Liver (tissue), 9 donors: ENCODE data around the gene TMEM108. TPM values are rescaled to one million over a fixed set of nuclear protein-coding genes. Genes with fewer than 3 reads are reported as not detected.

Experiments used
- DNase-seq: peaks from one replicate; pipeline ENCODE4 v3.0.0-alpha.2; 2017; ENCODE audit warnings: low spot score
- H3K27ac ChIP-seq, 2 donors: one replicate each; pipeline ENCODE4 v1.7.0; 2013; ENCODE audit warnings: inconsistent platforms in 2 of 2, low read length in 2 of 2, control low read depth in 1 of 2, low read depth in 1 of 2, mild to moderate bottlenecking in 1 of 2
- H3K27me3 ChIP-seq, 4 donors: one replicate each; pipeline versions ENCODE4 v1.6.1 to v1.7.0; 2013; ENCODE audit warnings: low read length in 3 of 4, inconsistent platforms in 1 of 4, mild to moderate bottlenecking in 1 of 4, moderate library complexity in 1 of 4; ENCODE audit not compliant: control insufficient read depth in 4 of 4, insufficient read depth in 4 of 4
- H3K36me3 ChIP-seq, 4 donors: one replicate each; pipeline versions ENCODE4 v1.6.1 to v1.7.0; 2013; ENCODE audit warnings: low read length in 3 of 4, mild to moderate bottlenecking in 3 of 4, low read depth in 1 of 4, moderate library complexity in 1 of 4; ENCODE audit not compliant: control insufficient read depth in 4 of 4, insufficient read depth in 3 of 4
- H3K4me1 ChIP-seq, 4 donors: one replicate each; pipeline versions ENCODE4 v1.6.1 to v1.7.0; 2013; ENCODE audit warnings: low read length in 3 of 4, mild to moderate bottlenecking in 3 of 4, moderate library complexity in 1 of 4; ENCODE audit not compliant: control insufficient read depth in 4 of 4, insufficient read depth in 4 of 4
- H3K4me3 ChIP-seq, 3 donors: one replicate each; pipeline versions ENCODE4 v1.6.1 to v1.7.0; 2013; ENCODE audit warnings: low read length in 3 of 3, control low read depth in 1 of 3, low read depth in 1 of 3, mild to moderate bottlenecking in 1 of 3
- H3K9ac ChIP-seq, 2 donors: one replicate each; pipeline ENCODE4 v1.7.0; 2013; ENCODE audit warnings: low read length in 2 of 2, mild to moderate bottlenecking in 2 of 2, moderate library complexity in 2 of 2, control low read depth in 1 of 2, low read depth in 1 of 2
- H3K9me3 ChIP-seq, 4 donors: one replicate each; pipeline versions ENCODE4 v1.6.1 to v1.7.0; 2013; ENCODE audit warnings: low read length in 3 of 4; ENCODE audit not compliant: control insufficient read depth in 4 of 4
- EGR1 ChIP-seq, 2 donors: IDR thresholded peaks; 2 replicates each; pipeline ENCODE4 v1.6.1; 2016 to 2018; ENCODE audit warnings: antibody characterized with exemption in 2 of 2, low read depth in 2 of 2
- FOXA1 ChIP-seq: IDR thresholded peaks from 2 replicates; pipeline ENCODE4 v1.6.1; 2016; ENCODE audit warnings: antibody characterized with exemption
- FOXA2 ChIP-seq: IDR thresholded peaks from 2 replicates; pipeline ENCODE4 v1.6.1; 2016; ENCODE audit warnings: antibody characterized with exemption
- GABPA ChIP-seq, 2 donors: IDR thresholded peaks in 1 of 2; conservative IDR thresholded peaks in 1 of 2; 2 replicates each; pipeline ENCODE4 v1.6.1; 2016; ENCODE audit warnings: antibody characterized with exemption in 2 of 2, mild to moderate bottlenecking in 1 of 2, moderate library complexity in 1 of 2
- HNF4A ChIP-seq, 2 donors: conservative IDR thresholded peaks; 2 replicates each; pipeline ENCODE4 v1.6.1; 2016; ENCODE audit warnings: antibody characterized with exemption in 2 of 2, mild to moderate bottlenecking in 2 of 2
- HNF4G ChIP-seq: IDR thresholded peaks from 2 replicates; pipeline ENCODE4 v1.6.1; 2016; ENCODE audit warnings: antibody characterized with exemption
- JUND ChIP-seq, 2 donors: IDR thresholded peaks; 2 replicates each; pipeline ENCODE4 v1.6.1; 2016; ENCODE audit warnings: antibody characterized with exemption in 2 of 2
- NR2F2 ChIP-seq: IDR thresholded peaks from 2 replicates; pipeline ENCODE4 v1.6.1; 2016; ENCODE audit warnings: antibody characterized with exemption
- RAD21 ChIP-seq, 2 donors: IDR thresholded peaks; 2 replicates each; pipeline ENCODE4 v1.6.1; 2016; ENCODE audit warnings: antibody characterized with exemption in 2 of 2, mild to moderate bottlenecking in 2 of 2
- RXRA ChIP-seq, 2 donors: IDR thresholded peaks; 2 replicates each; pipeline ENCODE4 v1.6.1; 2017 to 2018; ENCODE audit warnings: antibody characterized with exemption in 2 of 2, mild to moderate bottlenecking in 1 of 2
- SP1 ChIP-seq: IDR thresholded peaks from 2 replicates; pipeline ENCODE4 v1.6.1; 2018; ENCODE audit warnings: antibody characterized with exemption, mild to moderate bottlenecking
- TAF1 ChIP-seq: conservative IDR thresholded peaks from 2 replicates; pipeline ENCODE4 v1.6.1; 2016; ENCODE audit warnings: antibody characterized with exemption, mild to moderate bottlenecking
- YY1 ChIP-seq: IDR thresholded peaks from 2 replicates; pipeline ENCODE4 v1.6.1; 2016; ENCODE audit warnings: antibody characterized with exemption, mild to moderate bottlenecking
- WGBS: extraction: QIAGEN DNeasy Blood & Tissue Kit; methylation state at CpG from one replicate; pipeline ENCODE4 v1.1.7; 2013; 5-methylcytosine and 5-hydroxymethylcytosine counted together
- polyA plus RNA-seq, 2 donors: library from polyadenylated mRNA; stranded (reverse) in 1 of 2; unstranded in 1 of 2; fragments of 200-250 nt in 1 of 2; fragments of >200 nt in 1 of 2; fragmentation: Nextera tagmentation in 1 of 2; extraction: Ambion mirVana in 1 of 2; gene quantifications; one replicate each; pipeline versions ENCODE4 v1.2.1 to v1.2.3, GENCODE V29; 2013 to 2015
- total RNA-seq, 2 donors: library from RNA; depleted of rRNA; stranded (reverse); fragments of >200 nt; gene quantifications; one replicate each; pipeline ENCODE4 v1.2.3, GENCODE V29; 2014
- TF ChIP-seq, protein P1 (sequence below): IDR thresholded peaks from 2 replicates; pipeline ENCODE4 v1.6.1; 2016; ENCODE audit warnings: antibody characterized with exemption, mild to moderate bottlenecking
- TF ChIP-seq, protein P2 (sequence below): IDR thresholded peaks from 2 replicates; pipeline ENCODE4 v1.6.1; 2016; ENCODE audit warnings: antibody characterized with exemption
- TF ChIP-seq, protein P3 (sequence below): IDR thresholded peaks from 2 replicates; pipeline ENCODE4 v1.6.1; 2016; ENCODE audit warnings: antibody characterized with exemption
- TF ChIP-seq, protein P4 (sequence below): IDR thresholded peaks from 2 replicates; pipeline ENCODE4 v1.6.1; 2016; ENCODE audit warnings: antibody characterized with exemption
- TF ChIP-seq, protein P5 (sequence below): fragments of 150-350 bp; IDR thresholded peaks from 2 replicates; pipeline ENCODE4 v1.5.1; 2017; ENCODE audit warnings: improper control_type of control experiment, low read depth, low read length; ENCODE audit not compliant: missing input control
- donor health status: healthy.
- donor health status: healthy.
- donor health status: healthy.
- donor health status: healthy.
- donor health status: healthy.

The TMEM108 gene
- total and polyA plus RNA-seq, 4 donors = 0.05 to 0.10 TPM; not detected in 2

DNA sequence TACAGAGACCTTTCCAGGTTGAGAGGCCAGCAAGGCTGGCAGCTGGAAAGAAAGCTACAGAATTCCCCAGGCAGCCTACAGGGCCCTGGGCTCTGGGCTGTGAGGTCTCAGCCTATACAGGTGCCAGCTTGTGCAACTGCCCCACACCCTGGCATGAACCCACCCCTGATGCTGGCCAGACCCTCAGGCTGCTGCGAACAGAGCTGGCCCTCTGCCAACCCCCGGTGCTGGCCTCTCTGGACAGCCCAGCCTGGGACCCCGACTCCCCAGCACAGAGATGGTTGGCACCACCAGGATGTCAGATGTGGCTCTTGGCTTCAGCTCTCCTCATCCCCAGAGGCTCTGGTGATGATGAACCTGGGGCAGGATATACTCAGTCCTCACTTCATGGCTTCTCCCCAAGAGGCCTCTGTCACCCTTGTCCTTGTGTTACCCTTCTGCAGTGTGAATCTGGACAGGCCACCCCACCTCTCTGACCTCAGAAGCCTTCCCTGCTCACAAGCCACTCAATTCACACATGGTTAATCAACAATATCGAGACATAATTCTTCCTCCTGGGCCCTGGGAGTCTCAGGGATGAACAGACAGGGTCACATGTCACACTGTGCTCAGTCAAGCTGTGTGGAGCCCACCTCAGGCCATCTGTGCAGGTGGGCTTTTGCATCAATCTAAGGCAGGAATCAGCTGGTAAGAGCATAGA lies 350.7 kb downstream of the TMEM108 start:
- Histone ChIP-seq H3K9ac (no peak overlapping the region), H3K9me3 (no peaks in the 10 kb centered on the region), H3K27me3 (no peaks in the 10 kb centered on the region), H3K4me1 (no peaks in the 10 kb centered on the region), H3K4me3 (no peak overlapping the region), H3K36me3 (no peaks in the 10 kb centered on the region), H3K27ac (no peak overlapping the region)
- no peak for DNase-seq
- 77% methylated on average over 4 of the region's 4 CpGs for WGBS
- TF ChIP-seq YY1 (no peak), EGR1 (IDR thresholded peaks at IDR 0.05; ENCODE audit: low read depth in 2 of 2) (no peak), SP1 (no peak), RXRA (IDR thresholded peaks at IDR 0.05) (no peak), GABPA (IDR thresholded peaks at IDR 0.05 in 1 of 2, conservative IDR thresholded peaks at IDR 0.05 in 1 of 2) (no peak), RAD21 (IDR thresholded peaks at IDR 0.05) (no peak), JUND (IDR thresholded peaks at IDR 0.05) (no peak), HNF4A (conservative IDR thresholded peaks at IDR 0.05) (no peak), NR2F2 (no peak), HNF4G (no peak), FOXA1 (no peak), FOXA2 (no peak), TAF1 (no peak)
- TF ChIP-seq, protein P1, sequence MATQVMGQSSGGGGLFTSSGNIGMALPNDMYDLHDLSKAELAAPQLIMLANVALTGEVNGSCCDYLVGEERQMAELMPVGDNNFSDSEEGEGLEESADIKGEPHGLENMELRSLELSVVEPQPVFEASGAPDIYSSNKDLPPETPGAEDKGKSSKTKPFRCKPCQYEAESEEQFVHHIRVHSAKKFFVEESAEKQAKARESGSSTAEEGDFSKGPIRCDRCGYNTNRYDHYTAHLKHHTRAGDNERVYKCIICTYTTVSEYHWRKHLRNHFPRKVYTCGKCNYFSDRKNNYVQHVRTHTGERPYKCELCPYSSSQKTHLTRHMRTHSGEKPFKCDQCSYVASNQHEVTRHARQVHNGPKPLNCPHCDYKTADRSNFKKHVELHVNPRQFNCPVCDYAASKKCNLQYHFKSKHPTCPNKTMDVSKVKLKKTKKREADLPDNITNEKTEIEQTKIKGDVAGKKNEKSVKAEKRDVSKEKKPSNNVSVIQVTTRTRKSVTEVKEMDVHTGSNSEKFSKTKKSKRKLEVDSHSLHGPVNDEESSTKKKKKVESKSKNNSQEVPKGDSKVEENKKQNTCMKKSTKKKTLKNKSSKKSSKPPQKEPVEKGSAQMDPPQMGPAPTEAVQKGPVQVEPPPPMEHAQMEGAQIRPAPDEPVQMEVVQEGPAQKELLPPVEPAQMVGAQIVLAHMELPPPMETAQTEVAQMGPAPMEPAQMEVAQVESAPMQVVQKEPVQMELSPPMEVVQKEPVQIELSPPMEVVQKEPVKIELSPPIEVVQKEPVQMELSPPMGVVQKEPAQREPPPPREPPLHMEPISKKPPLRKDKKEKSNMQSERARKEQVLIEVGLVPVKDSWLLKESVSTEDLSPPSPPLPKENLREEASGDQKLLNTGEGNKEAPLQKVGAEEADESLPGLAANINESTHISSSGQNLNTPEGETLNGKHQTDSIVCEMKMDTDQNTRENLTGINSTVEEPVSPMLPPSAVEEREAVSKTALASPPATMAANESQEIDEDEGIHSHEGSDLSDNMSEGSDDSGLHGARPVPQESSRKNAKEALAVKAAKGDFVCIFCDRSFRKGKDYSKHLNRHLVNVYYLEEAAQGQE = no peak
- TF ChIP-seq, protein P2, sequence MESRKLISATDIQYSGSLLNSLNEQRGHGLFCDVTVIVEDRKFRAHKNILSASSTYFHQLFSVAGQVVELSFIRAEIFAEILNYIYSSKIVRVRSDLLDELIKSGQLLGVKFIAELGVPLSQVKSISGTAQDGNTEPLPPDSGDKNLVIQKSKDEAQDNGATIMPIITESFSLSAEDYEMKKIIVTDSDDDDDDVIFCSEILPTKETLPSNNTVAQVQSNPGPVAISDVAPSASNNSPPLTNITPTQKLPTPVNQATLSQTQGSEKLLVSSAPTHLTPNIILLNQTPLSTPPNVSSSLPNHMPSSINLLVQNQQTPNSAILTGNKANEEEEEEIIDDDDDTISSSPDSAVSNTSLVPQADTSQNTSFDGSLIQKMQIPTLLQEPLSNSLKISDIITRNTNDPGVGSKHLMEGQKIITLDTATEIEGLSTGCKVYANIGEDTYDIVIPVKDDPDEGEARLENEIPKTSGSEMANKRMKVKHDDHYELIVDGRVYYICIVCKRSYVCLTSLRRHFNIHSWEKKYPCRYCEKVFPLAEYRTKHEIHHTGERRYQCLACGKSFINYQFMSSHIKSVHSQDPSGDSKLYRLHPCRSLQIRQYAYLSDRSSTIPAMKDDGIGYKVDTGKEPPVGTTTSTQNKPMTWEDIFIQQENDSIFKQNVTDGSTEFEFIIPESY = no peak
- TF ChIP-seq, protein P3, sequence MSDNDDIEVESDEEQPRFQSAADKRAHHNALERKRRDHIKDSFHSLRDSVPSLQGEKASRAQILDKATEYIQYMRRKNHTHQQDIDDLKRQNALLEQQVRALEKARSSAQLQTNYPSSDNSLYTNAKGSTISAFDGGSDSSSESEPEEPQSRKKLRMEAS = no peak
- TF ChIP-seq, protein P4, sequence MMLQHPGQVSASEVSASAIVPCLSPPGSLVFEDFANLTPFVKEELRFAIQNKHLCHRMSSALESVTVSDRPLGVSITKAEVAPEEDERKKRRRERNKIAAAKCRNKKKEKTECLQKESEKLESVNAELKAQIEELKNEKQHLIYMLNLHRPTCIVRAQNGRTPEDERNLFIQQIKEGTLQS = no peak
- TF ChIP-seq, protein P5, sequence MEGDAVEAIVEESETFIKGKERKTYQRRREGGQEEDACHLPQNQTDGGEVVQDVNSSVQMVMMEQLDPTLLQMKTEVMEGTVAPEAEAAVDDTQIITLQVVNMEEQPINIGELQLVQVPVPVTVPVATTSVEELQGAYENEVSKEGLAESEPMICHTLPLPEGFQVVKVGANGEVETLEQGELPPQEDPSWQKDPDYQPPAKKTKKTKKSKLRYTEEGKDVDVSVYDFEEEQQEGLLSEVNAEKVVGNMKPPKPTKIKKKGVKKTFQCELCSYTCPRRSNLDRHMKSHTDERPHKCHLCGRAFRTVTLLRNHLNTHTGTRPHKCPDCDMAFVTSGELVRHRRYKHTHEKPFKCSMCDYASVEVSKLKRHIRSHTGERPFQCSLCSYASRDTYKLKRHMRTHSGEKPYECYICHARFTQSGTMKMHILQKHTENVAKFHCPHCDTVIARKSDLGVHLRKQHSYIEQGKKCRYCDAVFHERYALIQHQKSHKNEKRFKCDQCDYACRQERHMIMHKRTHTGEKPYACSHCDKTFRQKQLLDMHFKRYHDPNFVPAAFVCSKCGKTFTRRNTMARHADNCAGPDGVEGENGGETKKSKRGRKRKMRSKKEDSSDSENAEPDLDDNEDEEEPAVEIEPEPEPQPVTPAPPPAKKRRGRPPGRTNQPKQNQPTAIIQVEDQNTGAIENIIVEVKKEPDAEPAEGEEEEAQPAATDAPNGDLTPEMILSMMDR = no peak
